ENCODE results near the gene NFE2L1. TPM values are rescaled to one million over a fixed set of nuclear protein-coding genes. Genes with fewer than 3 reads are reported as not detected.
A peak's percentile ranks its signal among the peaks of the same experiment; 100 is the strongest.

Gene NFE2L1
- total RNA-seq, 3 donors from 2014 or later (not counting 1 experiment from before 2014, with no cell fraction given) = 38.6 to 53.4 (median 47.5) TPM

DNA sequence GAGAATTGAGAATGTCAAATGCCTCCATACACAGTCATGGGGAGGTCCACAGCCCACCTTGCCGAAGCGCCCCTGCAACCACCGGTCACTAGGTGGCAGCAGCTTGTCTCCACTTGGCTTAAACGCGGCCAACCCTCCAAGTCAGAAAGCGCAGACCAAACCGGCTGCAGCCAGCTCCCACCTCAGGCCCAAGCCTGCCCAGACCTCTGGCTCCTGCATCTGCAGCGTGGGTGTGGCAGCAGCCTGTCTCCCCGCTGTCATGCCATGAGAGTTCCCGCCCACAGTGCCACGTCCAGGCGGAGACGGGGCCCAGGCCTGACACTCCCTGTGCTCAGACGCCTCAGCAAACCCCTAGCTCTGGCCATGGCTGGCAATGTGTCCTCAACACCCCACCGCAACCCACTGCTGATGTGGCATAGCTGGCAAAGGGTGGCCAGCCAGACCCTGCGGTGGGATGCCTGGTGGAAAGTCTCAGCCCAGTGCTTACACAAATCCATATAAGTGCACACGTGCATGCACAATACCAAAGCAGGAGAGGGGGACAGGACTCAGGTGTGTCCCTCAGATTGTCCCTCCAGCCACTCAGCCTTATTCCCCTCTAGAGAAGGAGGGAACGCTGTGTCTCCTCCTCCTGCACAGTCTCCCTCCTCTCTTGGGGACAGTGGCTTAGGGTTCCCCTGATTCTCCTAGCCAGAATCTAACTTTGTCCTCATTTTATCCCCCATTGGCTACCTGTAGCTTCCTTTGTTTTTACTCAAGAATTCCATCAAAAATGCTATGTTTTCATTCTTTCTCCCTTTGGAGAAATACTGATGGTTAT is 21.4 kb upstream of the NFE2L1 start:
- Mint-ChIP-seq H3K36me3 (no peaks in the 10 kb centered on the region), H3K4me3 (no peak overlapping the region), H3K27ac (no peak overlapping the region), H3K4me1 (peaks cover 34% of the 10 kb centered on the region in 2 donors), H3K27me3 (ENCODE audit: low read depth in 2 of 2) (peaks cover 27 to 30% of the 10 kb centered on the region in 2 donors), H3K9me3 (no peaks in the 10 kb centered on the region)
- TF ChIP-seq, protein P1, sequence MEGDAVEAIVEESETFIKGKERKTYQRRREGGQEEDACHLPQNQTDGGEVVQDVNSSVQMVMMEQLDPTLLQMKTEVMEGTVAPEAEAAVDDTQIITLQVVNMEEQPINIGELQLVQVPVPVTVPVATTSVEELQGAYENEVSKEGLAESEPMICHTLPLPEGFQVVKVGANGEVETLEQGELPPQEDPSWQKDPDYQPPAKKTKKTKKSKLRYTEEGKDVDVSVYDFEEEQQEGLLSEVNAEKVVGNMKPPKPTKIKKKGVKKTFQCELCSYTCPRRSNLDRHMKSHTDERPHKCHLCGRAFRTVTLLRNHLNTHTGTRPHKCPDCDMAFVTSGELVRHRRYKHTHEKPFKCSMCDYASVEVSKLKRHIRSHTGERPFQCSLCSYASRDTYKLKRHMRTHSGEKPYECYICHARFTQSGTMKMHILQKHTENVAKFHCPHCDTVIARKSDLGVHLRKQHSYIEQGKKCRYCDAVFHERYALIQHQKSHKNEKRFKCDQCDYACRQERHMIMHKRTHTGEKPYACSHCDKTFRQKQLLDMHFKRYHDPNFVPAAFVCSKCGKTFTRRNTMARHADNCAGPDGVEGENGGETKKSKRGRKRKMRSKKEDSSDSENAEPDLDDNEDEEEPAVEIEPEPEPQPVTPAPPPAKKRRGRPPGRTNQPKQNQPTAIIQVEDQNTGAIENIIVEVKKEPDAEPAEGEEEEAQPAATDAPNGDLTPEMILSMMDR (IDR thresholded peaks at IDR 0.05) = peak; percentile 68
- Histone ChIP-seq H3K36me3 (ENCODE audit: control insufficient read depth, insufficient read depth, low read length) (no peaks in the 10 kb centered on the region), H3K27me3 (ENCODE audit: control insufficient read depth, insufficient read depth, low read length) (peaks cover 13% of the 10 kb centered on the region), H3K27ac (ENCODE audit: low read length) (no peak overlapping the region), H3K9me3 (ENCODE audit: control insufficient read depth, insufficient read depth, low read length) (no peaks in the 10 kb centered on the region), H3K4me3 (ENCODE audit: low read length) (no peak overlapping the region), H3K4me1 (ENCODE audit: control insufficient read depth, insufficient read depth, low read length) (peaks cover 36% of the 10 kb centered on the region)
- ATAC-seq (peak; percentile 21 to 28 (median 27)), DNase-seq (peak; percentile 65 to 85)
- 37% methylated on average over 18 of the region's 18 CpGs for WGBS (ENCODE audit: insufficient coverage)
- intact Hi-C loops (cut with micrococcal nuclease) = loop anchor here (2.0 kb wide), 1 partner anchor 592 kb away; no protein-coding TSS in a partner anchor

DNA sequence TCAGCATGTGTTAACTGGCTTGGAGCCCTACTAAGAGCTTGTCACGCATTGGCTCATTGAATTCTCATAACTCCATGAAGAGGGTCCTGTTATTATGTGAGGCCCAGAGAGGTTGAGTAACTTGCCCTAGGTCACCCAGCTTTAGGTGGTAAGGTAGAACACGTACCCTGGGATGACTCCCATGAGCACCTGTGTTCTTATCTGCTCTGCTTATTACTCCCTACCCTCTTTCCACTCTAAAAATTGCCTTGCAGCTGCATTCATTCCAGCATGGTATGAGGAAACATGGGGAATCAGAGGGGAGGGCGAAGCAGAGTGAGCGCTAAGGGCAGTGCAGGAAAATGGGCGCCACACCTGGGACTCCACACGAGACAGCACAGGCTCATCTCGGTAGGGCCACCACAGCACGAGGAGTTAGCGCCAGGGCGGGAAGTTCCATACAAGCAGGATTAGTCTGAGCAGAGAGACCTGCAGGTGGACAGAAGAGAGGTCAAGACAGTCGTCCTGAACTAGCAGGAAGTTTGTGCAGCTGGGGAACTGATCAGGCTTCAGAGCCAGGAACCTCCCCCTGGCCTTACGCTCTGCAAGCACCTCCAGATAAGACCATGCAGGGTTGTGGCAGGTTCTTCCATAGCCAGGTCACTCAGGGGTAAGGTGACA is 20.7 kb upstream of the NFE2L1 start:
- H3K27ac Mint-ChIP-seq = no peak overlapping the region
- peaks cover 9% of the 10 kb centered on the region for H3K27me3 ChIP-seq (ENCODE audit: control insufficient read depth, insufficient read depth, low read length)
- no peak for ATAC-seq
- no peaks in the 10 kb centered on the region for H3K36me3 ChIP-seq (ENCODE audit: control insufficient read depth, insufficient read depth, low read length)
- no peaks in the 10 kb centered on the region for H3K9me3 Mint-ChIP-seq
- H3K27ac ChIP-seq (ENCODE audit: low read length) = no peak overlapping the region
- no peak overlapping the region for H3K4me3 ChIP-seq (ENCODE audit: low read length)
- TF ChIP-seq, protein P1 (IDR thresholded peaks at IDR 0.05) = no peak
- no peak overlapping the region for H3K4me3 Mint-ChIP-seq
- WGBS (ENCODE audit: insufficient coverage) = 90% methylated on average over 12 of the region's 12 CpGs
- no peak for DNase-seq
- no peaks in the 10 kb centered on the region for H3K36me3 Mint-ChIP-seq
- peaks cover 23% of the 10 kb centered on the region in 2 donors for H3K27me3 Mint-ChIP-seq (ENCODE audit: low read depth in 2 of 2)
- H3K4me1 Mint-ChIP-seq = peaks cover 34% of the 10 kb centered on the region in 2 donors
- intact Hi-C loops (cut with micrococcal nuclease) = loop anchor here (2.0 kb wide), 1 partner anchor 591 kb away; no protein-coding TSS in a partner anchor
- H3K9me3 ChIP-seq (ENCODE audit: control insufficient read depth, insufficient read depth, low read length) = no peaks in the 10 kb centered on the region
- H3K4me1 ChIP-seq (ENCODE audit: control insufficient read depth, insufficient read depth, low read length) = peaks cover 36% of the 10 kb centered on the region

DNA sequence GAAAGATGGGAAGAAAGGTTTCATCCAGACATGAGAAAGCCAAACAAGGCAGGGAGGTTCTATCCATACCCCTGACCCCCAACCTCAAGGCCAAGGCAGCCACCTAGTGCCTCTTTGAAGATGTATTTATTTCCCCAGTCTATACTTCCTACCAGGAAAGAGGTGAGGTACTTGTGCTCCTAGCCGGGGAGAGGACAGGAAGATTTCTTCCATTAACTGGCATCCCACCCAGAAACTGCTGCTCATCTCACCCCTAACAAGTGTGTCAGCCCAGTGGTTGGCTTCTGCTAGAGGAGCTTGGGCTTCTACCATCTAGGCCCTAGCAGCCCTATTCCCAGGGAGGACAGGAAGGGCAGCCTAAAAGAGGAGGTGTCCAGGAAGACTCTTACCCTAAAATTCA is 19.4 kb upstream of the NFE2L1 start:
- H3K4me3 Mint-ChIP-seq = no peak overlapping the region
- H3K4me1 Mint-ChIP-seq = peaks cover 28 to 34% of the 10 kb centered on the region in 2 donors
- DNase-seq (no peak), ATAC-seq (no peak)
- 90% methylated on average over 1 of the region's 1 CpG for WGBS (ENCODE audit: insufficient coverage)
- H3K27ac Mint-ChIP-seq = no peak overlapping the region
- no peaks in the 10 kb centered on the region for H3K9me3 Mint-ChIP-seq
- Histone ChIP-seq H3K9me3 (ENCODE audit: control insufficient read depth, insufficient read depth, low read length) (no peaks in the 10 kb centered on the region), H3K36me3 (ENCODE audit: control insufficient read depth, insufficient read depth, low read length) (no peaks in the 10 kb centered on the region), H3K27me3 (ENCODE audit: control insufficient read depth, insufficient read depth, low read length) (peaks cover under 1% of the 10 kb centered on the region), H3K4me3 (ENCODE audit: low read length) (no peak overlapping the region), H3K4me1 (ENCODE audit: control insufficient read depth, insufficient read depth, low read length) (peaks cover 29% of the 10 kb centered on the region), H3K27ac (ENCODE audit: low read length) (no peak overlapping the region)
- H3K36me3 Mint-ChIP-seq = no peaks in the 10 kb centered on the region
- TF ChIP-seq, protein P1 (IDR thresholded peaks at IDR 0.05) = no peak
- peaks cover 13 to 14% of the 10 kb centered on the region in 2 donors for H3K27me3 Mint-ChIP-seq (ENCODE audit: low read depth in 2 of 2)
- intact Hi-C loops (cut with micrococcal nuclease) = no loop called here
